HG02642 (cell line): ENCODE measurements around the gene NCS1.
A peak's percentile ranks its signal among the peaks of the same experiment; 100 is the strongest.

ENCODE experiments used
- ATAC-seq: cut with Tn5 transposase; IDR thresholded peaks from one replicate; pipeline ENCODE4 v1.9.1; 2021; ENCODE audit warnings: mild to moderate bottlenecking; ENCODE audit not compliant: unreplicated experiment, poor library complexity

Gene NCS1

GRCh38 chr9:130234340-130235260 is 62.4 kb downstream of the NCS1 start:
- no peak for ATAC-seq

GRCh38 chr9:130235558-130236435 is 63.6 kb downstream of the NCS1 start:
- ATAC-seq = no peak

- ATAC-seq = no peak
Measured at GRCh38 chr9:130236436-130236985, 64.3 kb downstream of the NCS1 start.

GRCh38 chr9:130237076-130237475 is 64.9 kb downstream of the NCS1 start:
- ATAC-seq = no peak

- no peak for ATAC-seq
Measured at GRCh38 chr9:130237763-130238524, 65.7 kb downstream of the NCS1 start.

GRCh38 chr9:130239363-130239695 is 67.1 kb downstream of the NCS1 start:
- ATAC-seq = no peak

- ATAC-seq = peak; percentile 58
Measured at GRCh38 chr9:130239741-130240241, 67.6 kb downstream of the NCS1 start.

- no peak for ATAC-seq
Measured at GRCh38 chr9:130240410-130241197, 68.4 kb downstream of the NCS1 start.

- no peak for ATAC-seq
Measured at GRCh38 chr9:130241198-130241535, 69.0 kb downstream of the NCS1 start.

GRCh38 chr9:130242270-130243014 is 70.2 kb downstream of the NCS1 start:
- no peak for ATAC-seq

GRCh38 chr9:130243015-130243881 is 71.0 kb downstream of the NCS1 start:
- no peak for ATAC-seq

GRCh38 chr9:130243882-130244170 is 71.6 kb downstream of the NCS1 start:
- no peak for ATAC-seq

GRCh38 chr9:130244548-130245165 is 72.5 kb downstream of the NCS1 start:
- no peak for ATAC-seq

GRCh38 chr9:130245474-130245873 is 73.3 kb downstream of the NCS1 start:
- ATAC-seq = no peak

- no peak for ATAC-seq
Measured at GRCh38 chr9:130246126-130246525, 73.9 kb downstream of the NCS1 start.

GRCh38 chr9:130254747-130255630 is 82.8 kb downstream of the NCS1 start:
- ATAC-seq = no peak
